B cell (primary cell): ENCODE measurements around the gene FAM168B. TPM values are rescaled to one million over a fixed set of nuclear protein-coding genes. Genes with fewer than 3 reads are reported as not detected.

Source experiments
- ATAC-seq: fragments of 200-7000 bp; cut with Tn5 transposase; one replicate; pipeline ENCODE4 v1.10.0; 2021; ENCODE audit warnings: low read depth, mild to moderate bottlenecking, moderate number of reproducible peaks, moderate library complexity
- CTCF ChIA-PET: fragments of 350-600 bp; sonication (Branson Sonifier 250); formaldehyde crosslinking; loops from one replicate; lab custom pipeline; 2021; ENCODE audit warnings: antibody characterized with exemption, inconsistent platforms; lab: Charles Lee
- POLR2A ChIA-PET: fragments of 350-600 bp; sonication (Branson Sonifier 250); formaldehyde crosslinking; loops from one replicate; lab custom pipeline; 2021; ENCODE audit warnings: antibody characterized with exemption; lab: Charles Lee
- DNase-seq: peaks from one replicate; pipeline ENCODE4 v3.0.0; 2013
- H2AFZ ChIP-seq: 2 replicates; pipeline ENCODE4 v1.6.1; 2012; ENCODE audit warnings: mild to moderate bottlenecking, low read depth, low read length; ENCODE audit not compliant: insufficient read depth, poor library complexity, severe bottlenecking
- H3K27ac ChIP-seq, 2 donors: 1 replicate in 1 of 2; 2 replicates in 1 of 2; pipeline ENCODE4 v1.5.1; 2012 to 2013; ENCODE audit warnings: low read length in 2 of 2, mild to moderate bottlenecking in 2 of 2, moderate library complexity in 1 of 2
- H3K27me3 ChIP-seq, 4 experiments: fragments of 200-600 bp in 1 of 4; sonication (generic) in 1 of 4; replicated peaks in 1 of 4; 1 replicate in 2 of 4; 2 replicates in 2 of 4; pipeline versions ENCODE4 v1.6.1 to v1.7.0; 2013 to 2016; ENCODE audit warnings: low read length in 3 of 4, mild to moderate bottlenecking in 2 of 4, mixed read lengths in 1 of 4, moderate library complexity in 1 of 4; ENCODE audit not compliant: insufficient read depth in 4 of 4, control insufficient read depth in 3 of 4; ENCODE audit errors: control extremely low read depth in 1 of 4
- H3K36me3 ChIP-seq, 2 experiments: replicated peaks in 1 of 2; 1 replicate in 1 of 2; 2 replicates in 1 of 2; pipeline versions ENCODE4 v1.6.1 to v1.7.1; 2013; ENCODE audit warnings: low read length in 1 of 2; ENCODE audit not compliant: insufficient read depth in 2 of 2, control insufficient read depth in 1 of 2; ENCODE audit errors: control extremely low read depth in 1 of 2, extremely low read depth in 1 of 2
- H3K4me1 ChIP-seq, 2 donors: fragments of 200-600 bp in 1 of 2; sonication (generic) in 1 of 2; 1 replicate in 1 of 2; 2 replicates in 1 of 2; pipeline versions ENCODE4 v1.5.1 to v1.6.1; 2013 to 2017; ENCODE audit warnings: low read length in 2 of 2; ENCODE audit not compliant: control insufficient read depth in 2 of 2, insufficient read depth in 2 of 2
- H3K4me2 ChIP-seq: replicated peaks from 2 replicates; pipeline ENCODE3; 2012; ENCODE audit warnings: mild to moderate bottlenecking, low read depth, low read length; ENCODE audit not compliant: poor library complexity, severe bottlenecking
- H3K4me3 ChIP-seq, 5 experiments: fragments of 200-600 bp in 1 of 5; sonication (generic) in 1 of 5; 1 replicate in 3 of 5; 2 replicates in 2 of 5; pipeline versions ENCODE4 v1.5.1 to v1.7.0; 2011 to 2016; ENCODE audit warnings: low read length in 4 of 5, mild to moderate bottlenecking in 4 of 5, low read depth in 2 of 5, control low read depth in 1 of 5, moderate library complexity in 1 of 5; ENCODE audit not compliant: insufficient read depth in 1 of 5; ENCODE audit errors: control extremely low read depth in 1 of 5, extremely low read depth in 1 of 5
- H3K79me2 ChIP-seq: fragments of 200-600 bp; sonication (generic); one replicate; pipeline ENCODE4 v1.6.0; 2016; ENCODE audit warnings: low read length; ENCODE audit not compliant: control insufficient read depth, insufficient read depth
- H3K9ac ChIP-seq: fragments of 200-600 bp; sonication (generic); 2 replicates; pipeline ENCODE4 v1.6.1; 2017; ENCODE audit warnings: mild to moderate bottlenecking, low read length, moderate library complexity
- H3K9me3 ChIP-seq, 3 donors: one replicate each; pipeline versions ENCODE4 v1.6.1 to v1.7.1; 2013; ENCODE audit warnings: low read length in 2 of 3; ENCODE audit not compliant: control insufficient read depth in 2 of 3, insufficient read depth in 1 of 3; ENCODE audit errors: control extremely low read depth in 1 of 3
- H4K20me1 ChIP-seq: 2 replicates; pipeline ENCODE4 v1.6.0; 2012; ENCODE audit warnings: mild to moderate bottlenecking, low read length; ENCODE audit not compliant: insufficient read depth, control insufficient read depth, poor library complexity, severe bottlenecking
- H3K27ac Mint-ChIP-seq: one replicate; pipeline ENCODE4 v1.8.0; 2021; ENCODE audit warnings: mixed read lengths
- H3K27me3 Mint-ChIP-seq: one replicate; pipeline ENCODE4 v1.8.0; 2021; ENCODE audit warnings: mixed read lengths
- H3K4me1 Mint-ChIP-seq: one replicate; pipeline ENCODE4 v1.8.0; 2021; ENCODE audit warnings: mixed read lengths
- H3K4me3 Mint-ChIP-seq: one replicate; pipeline ENCODE4 v1.8.0; 2021; ENCODE audit warnings: mixed read lengths
- H3K9me3 Mint-ChIP-seq: one replicate; pipeline ENCODE4 v1.8.0; 2022; ENCODE audit warnings: mixed read lengths; ENCODE audit not compliant: insufficient read depth
- EZH2 ChIP-seq: IDR thresholded peaks from 2 replicates; pipeline ENCODE4 v1.6.1; 2012; ENCODE audit warnings: borderline replicate concordance, low read depth, mild to moderate bottlenecking, moderate library complexity, low read length; ENCODE audit not compliant: insufficient read depth, poor library complexity, severe bottlenecking
- WGBS: methylation state at CpG from one replicate; pipeline ENCODE4 v1.1.5; 2013; ENCODE audit warnings: missing lambda C conversion rate; ENCODE audit not compliant: insufficient coverage; 5-methylcytosine and 5-hydroxymethylcytosine counted together
- intact Hi-C: fragments of 100-400 bp; cut with micrococcal nuclease; formaldehyde crosslinking; loops from one replicate; pipeline ENCODE4 v1.10.0; 2022
- polyA plus RNA-seq: library from polyadenylated mRNA; depleted of rRNA; stranded (reverse); fragments of >200 nt; gene quantifications from 2 replicates; pipeline ENCODE4 v1.2.3, GENCODE V29; 2012
- total RNA-seq, 2 donors: library from RNA; stranded (reverse); fragments of 120-200 nt in 1 of 2; gene quantifications; 1 replicate in 1 of 2; 2 replicates in 1 of 2; pipeline versions ENCODE4 v1.2.3 to v1.2.4, GENCODE V29; 2013 to 2022
- TF ChIP-seq, protein P1 (sequence below): fragments of 200-600 bp; IDR thresholded peaks from one replicate; pipeline ENCODE4 v1.8.0; 2022; ENCODE audit warnings: antibody characterized with exemption, mild to moderate bottlenecking

The FAM168B gene
- total and polyA plus RNA-seq, 2 donors (not counting 1 experiment from before 2014, with no cell fraction given), result 38.6 to 70.5 TPM

DNA sequence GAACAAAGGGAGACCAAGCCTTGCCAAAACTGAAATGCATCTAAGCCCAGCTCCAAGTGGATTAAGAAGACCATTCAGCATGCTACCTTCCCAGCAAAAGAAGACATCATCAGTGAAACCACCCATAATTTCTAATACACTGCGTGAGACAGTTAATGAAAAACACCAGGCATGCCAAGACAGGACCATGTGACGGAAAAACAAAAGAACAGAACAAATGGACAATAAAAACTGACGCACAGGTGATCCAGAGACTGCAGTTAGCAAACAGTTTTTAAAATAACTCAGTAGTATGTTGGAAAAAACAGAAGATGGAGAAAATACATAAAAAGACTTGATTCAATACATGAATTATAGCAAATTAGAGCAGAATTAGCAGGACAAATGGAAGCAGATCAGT, 15.3 kb downstream of the FAM168B start:
- Histone ChIP-seq H3K36me3 (peaks cover 3 to 78% of the 10 kb centered on the region in 2 experiments), H2AFZ (no peak overlapping the region), H3K9me3 (peaks cover 0 to under 1% (median 0%) of the 10 kb centered on the region in 3 donors), H3K4me2 (no peak overlapping the region), H3K9ac (no peak overlapping the region), H3K27me3 (no peaks in the 10 kb centered on the region), H3K4me3 (no peak overlapping the region), H3K27ac (no peak overlapping the region), H3K79me2 (peaks cover 97% of the 10 kb centered on the region), H3K4me1 (no peaks in the 10 kb centered on the region), H4K20me1 (peaks cover 97% of the 10 kb centered on the region)
- no peak for ATAC-seq
- TF ChIP-seq, protein P1, sequence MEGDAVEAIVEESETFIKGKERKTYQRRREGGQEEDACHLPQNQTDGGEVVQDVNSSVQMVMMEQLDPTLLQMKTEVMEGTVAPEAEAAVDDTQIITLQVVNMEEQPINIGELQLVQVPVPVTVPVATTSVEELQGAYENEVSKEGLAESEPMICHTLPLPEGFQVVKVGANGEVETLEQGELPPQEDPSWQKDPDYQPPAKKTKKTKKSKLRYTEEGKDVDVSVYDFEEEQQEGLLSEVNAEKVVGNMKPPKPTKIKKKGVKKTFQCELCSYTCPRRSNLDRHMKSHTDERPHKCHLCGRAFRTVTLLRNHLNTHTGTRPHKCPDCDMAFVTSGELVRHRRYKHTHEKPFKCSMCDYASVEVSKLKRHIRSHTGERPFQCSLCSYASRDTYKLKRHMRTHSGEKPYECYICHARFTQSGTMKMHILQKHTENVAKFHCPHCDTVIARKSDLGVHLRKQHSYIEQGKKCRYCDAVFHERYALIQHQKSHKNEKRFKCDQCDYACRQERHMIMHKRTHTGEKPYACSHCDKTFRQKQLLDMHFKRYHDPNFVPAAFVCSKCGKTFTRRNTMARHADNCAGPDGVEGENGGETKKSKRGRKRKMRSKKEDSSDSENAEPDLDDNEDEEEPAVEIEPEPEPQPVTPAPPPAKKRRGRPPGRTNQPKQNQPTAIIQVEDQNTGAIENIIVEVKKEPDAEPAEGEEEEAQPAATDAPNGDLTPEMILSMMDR, result no peak
- TF ChIP-seq EZH2, result no peak
- Mint-ChIP-seq H3K4me3 (no peak overlapping the region), H3K27ac (no peak overlapping the region), H3K27me3 (no peaks in the 10 kb centered on the region), H3K4me1 (peaks cover 8% of the 10 kb centered on the region), H3K9me3 (no peaks in the 10 kb centered on the region)
- no CpG with 5 or more reads among the region's 3 CpGs for whole genome bisulfite sequencing
- intact Hi-C loops, result no loop called here
- ChIA-PET CTCF (no interaction called here), POLR2A (no interaction called here)
- DNase-seq, result no peak

DNA sequence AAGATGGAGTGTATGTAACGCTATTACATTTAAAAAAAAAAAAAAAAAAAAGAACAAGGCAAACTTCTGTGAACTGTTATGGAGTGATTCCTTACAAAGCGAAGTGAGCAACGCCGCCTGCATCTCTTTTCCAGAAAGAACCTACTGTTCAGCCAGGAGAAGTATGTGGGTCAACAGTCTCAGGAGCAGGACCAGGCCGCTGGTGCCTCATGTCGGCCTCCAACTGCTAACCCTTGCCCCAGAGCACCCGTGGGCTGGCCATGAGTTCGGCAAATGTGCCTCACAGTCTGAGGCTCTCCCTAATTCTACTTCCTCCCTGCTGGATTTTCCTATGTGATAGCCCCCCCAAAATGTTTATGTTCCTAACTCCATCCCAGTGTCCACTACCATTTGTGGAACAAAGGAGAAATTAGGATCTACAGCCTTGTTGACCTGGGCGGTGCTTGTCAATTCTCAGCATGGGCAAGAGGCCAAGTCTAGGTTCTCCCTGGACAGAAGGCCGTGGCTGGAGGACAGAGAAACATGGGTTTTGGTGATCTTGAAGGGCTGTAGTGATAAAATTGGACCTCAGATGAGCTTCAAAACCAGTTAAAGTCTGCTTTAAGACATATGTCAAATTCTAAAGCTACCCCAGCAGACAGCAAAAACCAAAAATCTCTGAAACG, 15.9 kb downstream of the FAM168B start:
- ChIA-PET POLR2A (no interaction called here), CTCF (no interaction called here)
- Histone ChIP-seq H3K4me1 (no peaks in the 10 kb centered on the region), H3K9ac (no peak overlapping the region), H3K27ac (no peak overlapping the region), H3K4me2 (no peak overlapping the region), H4K20me1 (peaks cover 97% of the 10 kb centered on the region), H3K79me2 (peaks cover 96% of the 10 kb centered on the region), H3K27me3 (no peaks in the 10 kb centered on the region), H3K9me3 (no peaks in the 10 kb centered on the region), H2AFZ (no peak overlapping the region), H3K4me3 (no peak overlapping the region), H3K36me3 (peaks cover 3 to 74% of the 10 kb centered on the region in 2 experiments)
- Mint-ChIP-seq H3K4me1 (peaks cover 8% of the 10 kb centered on the region), H3K27me3 (no peaks in the 10 kb centered on the region), H3K9me3 (no peaks in the 10 kb centered on the region), H3K27ac (no peak overlapping the region), H3K4me3 (no peak overlapping the region)
- intact Hi-C loops, result no loop called here
- TF ChIP-seq EZH2, result no peak
- TF ChIP-seq, protein P1, result no peak
- DNase-seq, result no peak
- 98% methylated on average over 8 of the region's 11 CpGs for WGBS
- ATAC-seq, result no peak
